HG03025 (cell line): Measurements from ENCODE around the gene ZBTB20.

Experiments
- ATAC-seq: cut with Tn5 transposase; IDR thresholded peaks from one replicate; pipeline ENCODE4 v1.9.1; 2021; ENCODE audit warnings: mild to moderate bottlenecking, moderate library complexity; ENCODE audit not compliant: unreplicated experiment, low FRiP score

The ZBTB20 gene

DNA sequence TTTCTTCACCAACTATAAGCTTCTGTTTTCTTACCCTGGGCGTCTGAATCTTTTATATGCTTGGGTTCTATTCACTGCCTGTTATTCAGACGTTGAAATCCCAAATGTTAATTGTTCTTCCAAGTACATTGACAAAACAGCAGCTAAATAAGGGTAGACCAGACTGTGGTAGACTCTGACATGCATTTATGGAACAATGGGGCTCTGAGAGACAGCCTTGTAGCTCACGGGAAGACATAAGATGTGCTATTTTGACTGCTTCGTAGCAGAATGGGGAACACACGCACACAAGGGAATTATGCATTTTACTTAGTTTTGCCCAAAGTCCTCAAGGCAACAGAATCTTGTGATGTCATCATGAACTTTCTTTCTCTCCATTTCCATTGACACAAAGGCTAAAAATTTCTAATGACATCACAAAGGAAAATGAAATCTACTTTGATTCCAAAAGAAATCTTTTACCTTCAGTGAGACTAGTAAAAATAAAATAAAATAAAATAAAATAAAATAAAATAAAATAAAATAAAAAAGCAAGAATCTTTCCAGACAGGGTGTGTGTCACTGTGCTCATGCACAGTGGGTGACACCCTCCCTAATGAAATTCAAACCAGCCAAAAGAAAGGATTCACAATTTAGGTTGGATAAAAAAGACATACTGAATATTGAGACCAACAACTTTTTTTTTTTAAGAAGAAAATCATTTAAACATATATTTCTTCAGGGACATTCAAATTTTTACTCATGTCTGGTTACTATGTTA, 346.6 kb downstream of the ZBTB20 start:
- no peak for ATAC-seq

DNA sequence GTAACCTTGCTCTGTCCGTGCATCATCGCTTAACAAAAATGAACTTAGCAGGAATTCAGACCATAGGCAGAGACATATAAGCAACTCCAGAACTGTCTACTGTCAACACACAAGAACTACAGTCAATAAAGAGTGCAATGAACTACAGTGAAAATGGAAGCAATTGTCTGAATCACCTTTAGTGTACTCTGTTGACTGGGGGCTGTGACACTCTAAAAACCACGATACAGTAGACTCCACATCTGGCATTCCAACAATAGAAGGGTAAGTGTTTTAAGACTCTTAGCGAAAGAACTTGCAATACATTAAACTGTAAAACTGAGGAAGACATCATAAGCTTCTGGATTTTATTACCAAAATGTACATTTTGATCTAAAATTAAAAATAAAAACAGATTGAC, 347.3 kb downstream of the ZBTB20 start:
- ATAC-seq = no peak

DNA sequence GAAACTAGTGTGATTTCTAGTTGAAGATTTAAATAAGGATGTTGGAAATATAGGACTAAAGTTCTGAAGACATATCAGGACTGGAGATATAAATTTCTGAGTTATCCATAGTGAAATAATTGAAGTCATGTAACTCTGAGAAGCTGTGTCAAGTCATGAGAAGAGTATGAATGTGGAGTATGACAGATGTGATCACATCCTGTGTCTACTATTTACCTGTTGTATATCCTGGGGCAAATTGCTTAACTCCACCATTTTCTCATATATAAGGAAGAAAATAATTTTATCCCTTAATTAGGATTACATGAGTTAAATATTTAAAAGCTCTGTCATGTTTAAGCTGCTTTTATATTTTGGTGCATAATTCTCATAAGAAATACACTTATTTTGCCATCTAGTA, 350.3 kb downstream of the ZBTB20 start:
- no peak for ATAC-seq

DNA sequence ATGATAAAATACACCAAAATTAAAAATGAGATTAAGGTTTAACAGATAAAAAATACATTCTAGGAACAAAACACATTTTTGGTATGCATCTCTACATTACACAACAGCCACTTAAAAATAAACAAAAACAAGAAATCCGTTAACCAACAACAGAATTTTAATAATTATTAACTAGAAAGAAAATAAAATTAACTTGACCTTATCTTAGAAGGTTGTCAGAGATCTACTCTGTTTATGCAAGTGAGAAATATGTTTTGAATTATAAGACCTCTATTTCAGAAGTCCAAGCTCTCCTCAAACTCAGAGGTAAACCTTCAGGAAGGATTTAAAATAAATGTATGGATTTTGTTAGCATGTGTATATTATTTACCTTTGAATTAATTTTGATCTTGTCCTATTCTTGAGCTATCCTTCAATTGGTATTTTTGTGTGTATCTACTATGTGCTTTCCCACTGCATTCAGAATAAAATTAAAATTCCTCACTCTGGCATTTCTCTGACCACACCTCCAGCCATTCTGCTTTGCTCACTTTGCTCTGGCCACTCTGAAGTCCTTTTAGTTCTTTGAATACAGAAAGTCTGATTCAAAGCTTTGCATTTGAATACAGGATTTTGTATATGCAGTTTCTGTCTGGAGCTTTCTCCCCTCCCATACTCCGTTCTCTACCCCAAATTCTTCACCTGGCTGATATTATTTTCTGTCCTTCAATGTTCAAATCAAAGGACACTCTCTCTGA, 352.0 kb downstream of the ZBTB20 start:
- no peak for ATAC-seq

DNA sequence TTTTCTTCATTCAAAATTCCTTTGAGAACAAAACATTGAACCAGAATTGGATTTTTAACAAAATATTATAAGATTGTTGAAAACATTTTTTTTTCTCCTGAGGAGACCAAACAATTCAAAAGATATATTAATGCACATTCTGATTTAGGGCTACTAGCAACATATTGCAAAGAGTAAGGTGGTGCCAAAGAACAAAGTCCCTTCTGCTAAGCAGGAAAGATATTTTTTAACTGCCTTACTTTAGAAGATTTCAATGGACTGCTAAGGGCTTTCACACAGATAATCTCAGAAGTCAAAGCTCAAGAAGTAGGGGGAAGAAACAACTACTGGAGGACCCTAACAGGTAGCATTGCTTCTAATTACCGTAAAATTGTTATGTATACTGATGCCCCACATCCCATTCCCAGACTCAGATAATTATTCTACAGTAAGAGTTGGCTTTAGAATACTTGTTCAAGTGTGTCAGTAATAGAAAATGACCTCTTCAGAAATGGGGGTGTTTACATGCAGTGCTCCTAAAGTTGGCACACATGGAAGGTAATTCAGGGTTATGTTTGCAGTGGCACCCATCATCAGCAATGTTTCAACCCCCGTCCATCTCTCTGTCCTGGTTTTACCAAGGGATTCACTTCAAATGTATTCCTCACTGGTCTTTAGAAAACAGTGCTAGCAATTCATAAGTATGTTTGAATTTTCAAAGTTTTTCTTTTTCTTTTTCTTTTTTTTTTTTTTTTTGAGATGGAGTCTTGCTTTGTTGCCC, 354.7 kb downstream of the ZBTB20 start:
- ATAC-seq = no peak

DNA sequence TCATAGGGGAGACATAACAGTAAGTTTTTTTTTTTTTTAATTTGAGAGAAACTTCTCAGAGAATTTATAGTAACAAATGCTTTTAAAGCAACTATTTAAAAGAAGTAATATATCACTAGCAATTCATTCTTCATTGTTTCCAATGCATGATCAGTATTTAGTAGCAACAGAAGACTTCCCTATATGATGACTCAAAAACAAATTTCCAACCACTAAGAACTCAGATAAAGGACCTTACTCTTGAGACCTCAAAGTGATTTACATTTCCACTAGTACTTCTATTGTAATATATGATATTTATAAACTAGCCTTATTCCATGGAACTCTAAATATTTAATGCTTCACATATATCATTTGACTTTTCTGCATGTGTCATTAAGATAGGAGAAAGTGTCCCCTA, 356.3 kb downstream of the ZBTB20 start:
- ATAC-seq = no peak

DNA sequence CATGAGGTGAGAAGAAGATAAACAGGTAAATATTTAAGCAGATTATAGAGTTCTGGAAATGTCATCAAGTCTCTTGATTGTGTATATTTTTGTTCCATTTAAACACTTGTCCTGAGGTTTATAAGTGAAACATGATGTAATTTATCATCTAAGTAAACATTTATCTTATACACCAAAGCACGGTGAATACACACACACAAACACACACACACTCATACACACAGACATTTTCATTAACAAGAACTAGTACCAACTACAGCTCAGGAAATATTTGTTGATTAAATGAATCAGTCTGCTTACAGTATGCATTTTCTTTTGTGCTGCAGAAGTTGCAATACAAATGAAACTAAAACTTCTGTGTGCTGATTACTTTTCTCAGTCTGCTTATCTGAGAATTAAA, 357.3 kb downstream of the ZBTB20 start:
- no peak for ATAC-seq

DNA sequence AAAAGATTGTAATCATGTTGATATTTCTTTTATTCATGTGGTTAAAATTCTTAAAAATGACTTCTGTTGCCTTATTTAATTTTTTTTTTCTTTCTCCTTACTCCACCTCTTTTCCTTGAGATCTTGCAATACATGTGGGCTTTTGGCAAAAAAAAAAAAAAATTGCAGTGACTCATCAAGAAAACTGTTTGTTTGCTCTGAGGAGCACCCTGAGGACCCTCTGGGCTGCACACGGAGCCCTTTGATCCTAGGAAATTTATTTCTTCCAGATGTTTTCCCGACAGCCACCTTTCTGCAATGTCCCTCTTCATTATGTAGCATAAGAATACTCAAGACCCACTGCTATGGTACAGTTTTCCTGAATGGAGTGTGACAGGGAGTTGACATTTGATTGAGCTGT, 371.7 kb downstream of the ZBTB20 start:
- ATAC-seq = no peak

DNA sequence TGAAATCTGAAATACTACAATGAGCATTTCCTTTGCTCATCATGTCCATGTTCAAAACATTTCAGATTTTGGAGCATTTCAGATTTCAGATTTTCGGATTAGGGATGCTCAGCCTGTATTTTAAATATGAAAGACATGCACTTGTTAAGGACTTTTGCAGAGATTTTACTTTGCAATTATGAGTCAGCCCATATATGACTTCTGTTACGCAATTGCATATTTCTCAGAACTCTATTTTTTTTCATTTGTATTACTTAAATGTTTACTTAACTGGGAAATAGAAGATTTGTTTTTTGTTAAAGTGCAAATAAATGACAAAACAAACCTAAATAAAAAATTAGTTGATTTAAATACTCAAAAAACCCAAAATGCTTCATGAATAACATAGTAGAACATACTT, 376.2 kb downstream of the ZBTB20 start:
- ATAC-seq = no peak

DNA sequence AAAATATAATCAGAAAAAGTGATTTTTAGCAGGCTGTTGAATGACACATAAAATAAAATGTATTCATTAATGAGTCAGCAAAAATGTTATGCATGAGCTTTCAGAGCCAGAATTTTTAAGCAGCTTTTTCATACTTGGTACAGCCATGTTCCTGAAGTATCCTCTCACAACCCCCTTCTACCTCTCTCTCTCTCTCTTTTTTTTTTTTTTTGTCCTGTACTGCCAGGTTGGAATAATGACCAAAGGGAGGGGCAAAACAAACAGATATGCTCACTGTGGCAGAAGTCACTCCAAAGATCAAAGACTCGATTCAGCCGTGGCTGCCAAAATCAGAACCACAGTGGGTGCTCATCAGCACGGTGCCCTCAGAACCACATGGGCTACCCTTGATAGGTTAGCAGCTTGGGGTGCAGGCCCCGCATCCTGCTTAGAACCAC, 383.0 kb downstream of the ZBTB20 start:
- no peak for ATAC-seq

DNA sequence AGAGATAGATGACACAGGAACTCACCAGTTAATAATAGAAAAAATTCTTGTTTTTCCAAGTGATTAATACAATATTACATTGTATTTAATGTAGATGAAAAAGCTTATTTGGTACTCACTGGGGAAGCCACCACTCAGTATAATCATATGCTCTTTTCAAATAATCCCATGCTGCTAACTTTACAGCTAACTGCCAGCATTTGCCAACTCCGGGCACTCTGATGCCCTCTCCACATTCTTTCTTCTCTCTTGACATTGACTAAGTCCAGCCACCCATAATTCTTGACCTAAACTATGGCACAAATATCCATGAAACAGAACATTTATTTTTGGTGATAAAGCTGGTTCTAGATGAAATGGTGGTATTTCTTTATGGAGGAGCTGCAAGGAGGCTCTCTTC, 384.9 kb downstream of the ZBTB20 start:
- no peak for ATAC-seq

DNA sequence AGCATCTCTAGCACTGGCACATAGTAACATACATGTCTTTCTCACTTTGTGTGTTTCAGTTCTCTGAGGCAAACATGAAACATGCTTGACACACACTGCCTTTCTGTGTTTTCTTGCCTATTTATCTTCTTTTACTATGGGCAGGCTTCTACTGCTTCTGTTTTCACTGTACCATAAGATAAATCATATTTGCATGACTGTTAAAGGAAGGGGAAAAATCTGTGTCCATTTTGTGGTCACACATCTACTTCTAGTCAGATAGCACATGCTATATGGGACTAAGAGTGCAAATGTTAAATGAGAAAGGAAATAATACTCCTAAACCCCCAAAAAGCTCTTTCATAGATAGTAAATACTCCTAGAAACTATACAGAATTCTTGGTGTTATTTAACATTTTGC, 386.4 kb downstream of the ZBTB20 start:
- ATAC-seq = peak; percentile 41

DNA sequence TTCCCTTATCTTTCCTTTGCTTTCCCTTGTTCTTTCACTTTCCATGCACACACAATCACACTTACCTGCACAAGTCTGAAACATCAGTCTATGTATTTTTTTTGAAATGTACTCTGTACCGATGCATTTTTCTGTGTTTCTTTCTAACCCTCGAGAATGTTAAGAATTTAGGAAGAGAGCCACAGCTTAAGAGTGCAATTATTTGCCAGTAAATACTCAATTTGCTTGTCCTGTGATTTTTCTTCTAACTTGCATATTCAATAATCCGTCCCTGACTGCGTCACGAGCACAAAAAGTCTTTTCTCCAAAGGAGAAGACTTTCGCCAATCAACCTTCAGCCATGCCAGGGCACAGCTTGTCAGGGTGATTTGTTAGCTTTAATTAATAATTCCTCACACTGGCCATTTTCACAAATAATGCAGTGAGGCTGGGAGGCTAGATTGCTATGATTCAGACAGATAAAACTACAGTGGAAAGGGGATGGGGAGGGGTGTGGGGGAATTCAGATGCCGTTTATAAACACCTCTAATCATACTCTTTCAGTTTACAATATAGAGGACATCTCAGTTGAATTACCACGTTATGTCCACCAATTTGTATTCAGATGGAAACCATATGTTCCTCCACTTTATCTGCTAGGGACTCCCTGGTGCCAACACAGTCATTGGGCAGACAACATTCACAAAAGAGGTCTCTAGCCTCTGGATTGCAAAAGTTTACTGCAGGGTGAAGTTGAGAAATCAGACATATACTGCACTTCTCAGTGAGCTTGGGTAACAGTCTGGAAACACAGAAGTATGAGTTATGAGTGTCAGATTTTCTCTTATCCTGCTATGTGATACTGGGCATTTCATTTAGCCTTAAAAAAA, 388.0 kb downstream of the ZBTB20 start:
- ATAC-seq = no peak

DNA sequence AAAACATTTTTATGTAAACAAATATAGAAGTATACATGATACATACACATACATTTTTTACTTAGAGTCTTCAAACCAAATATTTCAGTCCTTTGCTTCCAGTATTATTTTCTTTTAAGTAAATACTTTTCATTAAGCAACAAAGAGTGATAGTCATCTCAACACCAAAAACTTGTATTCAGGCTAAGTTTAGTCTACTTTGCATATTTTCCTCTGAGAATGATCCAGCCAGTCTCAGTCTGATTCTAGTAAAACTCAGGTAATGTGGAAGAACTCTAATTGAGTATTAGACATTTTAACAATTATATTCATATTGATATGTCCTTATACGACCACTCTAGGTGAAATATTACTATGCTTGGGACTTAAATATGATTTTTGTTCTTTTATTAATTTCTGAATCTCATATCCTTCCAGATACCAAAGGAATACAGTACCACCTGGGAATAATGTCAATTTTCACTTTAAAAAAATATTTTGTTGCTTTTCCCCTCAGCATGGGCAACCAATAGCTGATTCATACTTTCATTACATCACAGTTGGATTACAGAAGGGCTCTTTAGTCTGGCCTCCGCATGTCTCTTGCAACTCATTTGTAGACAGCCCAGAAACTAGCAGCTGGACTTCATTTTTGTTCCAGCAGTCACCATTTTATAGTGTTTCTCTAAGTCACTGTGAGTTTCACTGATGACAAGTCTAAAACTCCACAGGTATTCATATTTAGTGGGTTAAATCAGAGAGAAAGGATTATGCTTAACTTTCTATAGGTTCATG, 390.4 kb downstream of the ZBTB20 start:
- peak; percentile 65 for ATAC-seq

DNA sequence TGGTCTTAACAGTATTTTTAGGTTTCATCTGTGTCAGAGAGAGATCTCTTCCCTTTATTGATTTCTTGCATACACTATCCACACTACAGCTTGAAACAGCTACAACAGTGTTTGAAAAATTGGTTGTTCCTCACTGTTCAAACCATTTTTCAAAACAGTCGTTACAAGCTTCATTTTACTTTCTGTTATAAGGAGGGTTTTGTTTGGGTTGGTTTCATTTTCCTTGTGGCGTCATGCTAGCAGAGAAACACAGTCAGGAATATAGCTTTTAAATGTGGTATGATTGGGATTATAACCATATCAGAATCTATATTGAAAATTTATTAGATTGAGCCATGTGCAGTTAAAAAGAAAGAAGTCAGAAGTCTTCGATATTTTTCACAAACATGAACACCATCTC, 400.6 kb downstream of the ZBTB20 start:
- ATAC-seq = no peak

DNA sequence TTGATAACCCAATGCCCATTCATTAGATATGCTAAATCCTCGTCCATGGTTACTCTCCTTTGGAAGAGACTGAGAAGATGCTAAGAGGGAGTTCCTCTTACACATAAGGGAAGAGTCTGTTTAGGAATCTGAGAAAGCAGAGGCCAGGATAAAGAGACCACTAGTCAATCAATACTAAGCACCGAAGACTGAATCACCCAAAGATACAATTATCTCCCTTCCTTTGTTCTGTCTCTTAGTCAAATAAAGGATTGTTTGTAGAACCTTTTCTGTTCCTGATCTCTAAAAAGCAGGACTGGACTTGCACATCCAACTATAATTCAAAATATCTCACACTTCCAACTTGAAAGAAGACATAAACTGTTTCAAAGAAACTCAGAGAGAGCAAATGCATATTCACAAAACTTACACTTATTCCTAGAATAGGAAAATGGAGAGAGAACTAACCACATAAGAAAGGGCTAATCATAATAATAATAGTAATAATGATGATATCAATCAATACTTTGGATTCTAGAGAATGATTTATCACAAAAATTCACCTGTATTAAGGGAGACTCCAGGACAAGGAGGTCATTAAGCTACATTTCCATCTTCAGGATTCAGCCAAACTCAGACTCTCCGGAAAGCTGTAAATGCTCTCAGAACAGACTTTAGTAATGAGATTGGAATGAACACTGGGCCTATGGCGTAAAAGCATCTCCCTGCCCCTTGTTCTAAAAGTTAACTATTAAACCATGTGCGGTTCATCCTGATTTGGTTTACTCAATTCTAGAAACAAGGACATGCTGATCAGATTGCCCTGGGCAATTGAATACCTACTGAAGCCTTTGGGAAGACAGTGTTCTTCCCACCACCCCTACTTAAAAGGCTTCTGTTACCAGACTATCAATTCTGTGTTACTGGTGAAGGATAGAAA, 401.5 kb downstream of the ZBTB20 start:
- ATAC-seq = no peak

DNA sequence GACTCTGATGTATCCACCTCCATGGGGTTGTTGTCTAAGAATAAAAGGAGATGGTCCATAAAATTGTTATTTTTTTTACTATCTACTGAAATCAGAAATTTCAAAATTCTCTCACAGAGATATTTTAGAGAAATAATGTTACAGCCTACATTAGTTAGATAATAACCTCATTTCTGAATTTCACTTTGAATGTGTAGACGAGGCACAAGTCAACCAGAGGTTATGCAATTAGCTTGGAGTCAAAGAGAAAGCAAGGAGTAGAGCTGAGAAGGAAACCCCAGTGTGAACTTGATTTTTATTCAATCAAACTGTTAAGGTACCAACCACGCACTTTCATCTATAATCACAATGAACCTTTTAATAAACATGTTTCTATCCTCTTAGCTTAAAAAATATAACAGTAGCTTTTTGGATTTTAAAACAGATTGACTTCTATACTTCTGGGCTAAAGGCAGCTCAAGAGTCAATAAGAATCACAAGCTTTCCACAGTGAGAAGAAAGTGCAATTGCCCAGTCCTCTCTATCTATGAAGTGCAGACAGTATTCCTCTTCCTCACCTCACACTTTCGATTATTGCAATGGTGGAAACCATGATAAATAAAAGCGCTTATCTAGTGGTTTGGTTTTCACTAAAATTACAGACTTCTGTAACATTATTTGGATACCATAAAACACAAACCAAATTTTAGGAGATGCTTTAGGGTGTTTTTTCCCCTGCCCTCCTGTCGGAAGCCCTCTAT, 403.2 kb downstream of the ZBTB20 start:
- no peak for ATAC-seq

DNA sequence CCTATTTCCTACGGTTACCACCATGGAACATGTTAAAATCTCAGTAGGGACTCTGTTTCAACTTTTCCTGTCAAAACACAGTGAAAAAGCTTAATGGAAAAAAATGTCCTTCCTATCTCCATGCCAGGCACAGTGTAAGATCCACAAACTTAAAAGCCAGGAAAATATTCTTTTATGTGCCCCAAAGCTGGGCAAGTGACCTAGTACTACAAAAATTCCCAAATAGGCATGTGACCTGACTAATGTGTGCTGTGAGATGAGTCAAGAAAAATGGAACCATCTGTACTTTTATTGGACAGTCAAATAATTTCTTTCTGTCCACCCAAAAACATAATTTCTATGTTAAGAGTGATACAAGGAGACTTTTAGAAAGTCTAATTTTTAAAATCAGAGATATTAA, 406.0 kb downstream of the ZBTB20 start:
- ATAC-seq = no peak
